Uterus (tissue), 4 donors: ENCODE results near the gene TSPAN13. TPM values are rescaled to one million over a fixed set of nuclear protein-coding genes. Genes with fewer than 3 reads are reported as not detected.

Source experiments
- DNase-seq, 2 donors: peaks; one replicate each; pipeline ENCODE4 v3.0.0-alpha.2; 2019 to 2020
- H3K27ac ChIP-seq, 2 donors: fragments of 200-600 bp; sonication (generic); 1 replicate in 1 of 2; 2 replicates in 1 of 2; pipeline ENCODE4 v1.5.1; 2016 to 2018
- H3K27me3 ChIP-seq, 2 donors: fragments of 200-600 bp; sonication (generic); one replicate each; pipeline ENCODE4 v1.5.1; 2018 to 2019; ENCODE audit warnings: control low read depth in 1 of 2
- H3K36me3 ChIP-seq, 2 donors: fragments of 200-600 bp; sonication (generic); one replicate each; pipeline ENCODE4 v1.5.1; 2019; ENCODE audit warnings: control low read depth in 1 of 2
- H3K4me1 ChIP-seq, 2 donors: fragments of 200-600 bp; sonication (generic); one replicate each; pipeline ENCODE4 v1.5.1; 2018 to 2019; ENCODE audit warnings: control low read depth in 1 of 2
- H3K4me3 ChIP-seq, 2 donors: fragments of 200-600 bp; sonication (generic); 1 replicate in 1 of 2; 2 replicates in 1 of 2; pipeline ENCODE4 v1.5.1; 2018 to 2019; ENCODE audit warnings: mild to moderate bottlenecking in 1 of 2
- H3K9me3 ChIP-seq, 2 donors: fragments of 200-600 bp; sonication (generic); one replicate each; pipeline ENCODE4 v1.5.1; 2019; ENCODE audit warnings: control low read depth in 1 of 2
- CTCF ChIP-seq, 4 experiments: fragments of 200-600 bp in 2 of 4; fragments of 450-650 bp in 2 of 4; sonication (generic) in 2 of 4; IDR thresholded peaks; one replicate each; pipeline ENCODE4 v1.5.1; 2016 to 2019; ENCODE audit warnings: antibody characterized with exemption in 4 of 4, mild to moderate bottlenecking in 2 of 4, moderate library complexity in 1 of 4
- POLR2A ChIP-seq, 2 donors: fragments of 450-650 bp; IDR thresholded peaks; one replicate each; pipeline ENCODE4 v1.6.1; 2016; ENCODE audit warnings: antibody characterized with exemption in 2 of 2, mild to moderate bottlenecking in 1 of 2, moderate library complexity in 1 of 2
- intact Hi-C: fragments of 100-400 bp; cut with DNase I; formaldehyde crosslinking; loops from one replicate; pipeline ENCODE4 v1.15.1; 2023; ENCODE audit warnings: low total_unique reads
- total RNA-seq, 4 donors: library from RNA; depleted of rRNA in 3 of 4; stranded (reverse); fragments of >200 nt in 3 of 4; gene quantifications; one replicate each; pipeline versions ENCODE4 v1.1.0 to v1.2.4, GENCODE V29; 2014 to 2023
- donor health status: DM: yes; HTN: yes; CAD: no.

The TSPAN13 gene
- total RNA-seq, 4 donors from 2014 or later, result 4.9 to 19.1 (median 13.2) TPM

GRCh38 chr7:16739863-16740622, 13.5 kb upstream of the TSPAN13 start:
- TF ChIP-seq POLR2A (IDR thresholded peaks at IDR 0.05), result no peak
- TF ChIP-seq CTCF (IDR thresholded peaks at IDR 0.05), result no peak
- peak; percentile 26 to 64 for DNase-seq
- Histone ChIP-seq H3K9me3 (no peaks in the 10 kb centered on the region), H3K27me3 (no peaks in the 10 kb centered on the region), H3K36me3 (no peaks in the 10 kb centered on the region), H3K4me1 (no peaks in the 10 kb centered on the region), H3K4me3 (no peak overlapping the region), H3K27ac (peak overlapping the region in 1 of 2 donors; percentile 55)
- intact Hi-C loops, result no loop called here

GRCh38 chr7:16740623-16740953, 13.0 kb upstream of the TSPAN13 start:
- intact Hi-C loops, result no loop called here
- H3K36me3 ChIP-seq, result no peaks in the 10 kb centered on the region

GRCh38 chr7:16740996-16741395, 12.6 kb upstream of the TSPAN13 start:
- no peaks in the 10 kb centered on the region for H3K4me1 ChIP-seq
- H3K36me3 ChIP-seq, result no peaks in the 10 kb centered on the region
- no peak for DNase-seq
- no peak overlapping the region for H3K4me3 ChIP-seq
- H3K27ac ChIP-seq, result peak overlapping the region in 1 of 2 donors; percentile 55
- no peaks in the 10 kb centered on the region for H3K9me3 ChIP-seq
- H3K27me3 ChIP-seq, result no peaks in the 10 kb centered on the region
- TF ChIP-seq CTCF (IDR thresholded peaks at IDR 0.05) (no peak), POLR2A (IDR thresholded peaks at IDR 0.05) (no peak)
- intact Hi-C loops, result no loop called here

More at GRCh38 chr7:16740623-16740953, 13.0 kb upstream of the TSPAN13 start:
- Histone ChIP-seq H3K27ac (peak overlapping the region in 1 of 2 donors; percentile 55), H3K9me3 (no peaks in the 10 kb centered on the region), H3K4me1 (no peaks in the 10 kb centered on the region), H3K27me3 (no peaks in the 10 kb centered on the region), H3K4me3 (no peak overlapping the region)
- DNase-seq, result no peak
- TF ChIP-seq CTCF (IDR thresholded peaks at IDR 0.05), result no peak
- no peak for TF ChIP-seq POLR2A (IDR thresholded peaks at IDR 0.05)

- intact Hi-C loops, result no loop called here
- Histone ChIP-seq H3K4me3 (no peak overlapping the region), H3K4me1 (no peaks in the 10 kb centered on the region), H3K36me3 (no peaks in the 10 kb centered on the region), H3K27me3 (no peaks in the 10 kb centered on the region), H3K9me3 (no peaks in the 10 kb centered on the region), H3K27ac (no peak overlapping the region)
- TF ChIP-seq POLR2A (IDR thresholded peaks at IDR 0.05), result no peak
- TF ChIP-seq CTCF (IDR thresholded peaks at IDR 0.05), result no peak
- no peak for DNase-seq
Measured at GRCh38 chr7:16741676-16742075, 11.9 kb upstream of the TSPAN13 start.

- TF ChIP-seq POLR2A (IDR thresholded peaks at IDR 0.05) (no peak), CTCF (IDR thresholded peaks at IDR 0.05) (no peak)
- intact Hi-C loops, result no loop called here
Measured at GRCh38 chr7:16742547-16742946, 11.0 kb upstream of the TSPAN13 start.

More at GRCh38 chr7:16742547-16742946, 11.0 kb upstream of the TSPAN13 start:
- Histone ChIP-seq H3K4me3 (no peak overlapping the region), H3K4me1 (no peaks in the 10 kb centered on the region), H3K9me3 (no peaks in the 10 kb centered on the region), H3K36me3 (no peaks in the 10 kb centered on the region), H3K27me3 (no peaks in the 10 kb centered on the region), H3K27ac (no peak overlapping the region)
- no peak for DNase-seq
